ENCODE data around the gene RNF224. TPM values are rescaled to one million over a fixed set of nuclear protein-coding genes. Genes with fewer than 3 reads are reported as not detected.

The RNF224 gene
- polyA plus RNA-seq, 1 donor from 2014 or later = not detected

- H3F3A ChIP-seq (ENCODE audit: insufficient read depth, low read length, poor library complexity, severe bottlenecking) = no peaks in the 10 kb centered on the region
- H2AFZ ChIP-seq (ENCODE audit: low read depth, low read length) = no peak overlapping the region
- no peaks in the 10 kb centered on the region for H3K79me2 ChIP-seq (replicated peaks; ENCODE audit: insufficient read depth, low read length)
- no peaks in the 10 kb centered on the region for H3K9me3 ChIP-seq (ENCODE audit: low read length)
- no peaks in the 10 kb centered on the region for H4K20me1 ChIP-seq (ENCODE audit: insufficient read depth)
- peaks cover 7% of the 10 kb centered on the region for H3K36me3 ChIP-seq (ENCODE audit: insufficient read depth, low read length)
- H3K9ac ChIP-seq (ENCODE audit: low read length) = no peak overlapping the region
- TF ChIP-seq CTCF (IDR thresholded peaks at IDR 0.05; ENCODE audit: poor library complexity, severe bottlenecking) (no peak), EP300 (conservative IDR thresholded peaks at IDR 0.05; ENCODE audit: poor library complexity, severe bottlenecking) (no peak), MXI1 (conservative IDR thresholded peaks at IDR 0.05; ENCODE audit: poor library complexity, severe bottlenecking) (no peak), REST (IDR thresholded peaks at IDR 0.05; ENCODE audit: borderline replicate concordance) (no peak), RAD21 (conservative IDR thresholded peaks at IDR 0.05) (no peak), POLR2AphosphoS5 (IDR thresholded peaks at IDR 0.05) (no peak), EZH2 (IDR thresholded peaks at IDR 0.05; ENCODE audit: borderline replicate concordance, insufficient read depth, low read length, poor library complexity, severe bottlenecking) (no peak), SMC3 (conservative IDR thresholded peaks at IDR 0.05; ENCODE audit: poor library complexity) (no peak), TAF1 (IDR thresholded peaks at IDR 0.05; ENCODE audit: low read depth) (no peak)
- no peak overlapping the region for H3K4me3 ChIP-seq (ENCODE audit: low read length)
- H3K4me2 ChIP-seq (ENCODE audit: low read length) = no peak overlapping the region
- H3K27ac ChIP-seq (ENCODE audit: low read length) = no peak overlapping the region
- no peaks in the 10 kb centered on the region for H3K9me2 ChIP-seq (ENCODE audit: insufficient read depth, low read length)
- no peaks in the 10 kb centered on the region for H3K27me3 ChIP-seq (ENCODE audit: insufficient read depth, low read depth, low read length)
Observed at GRCh38 chr9:137267933-137268355, 40.6 kb downstream of the RNF224 start.

GRCh38 chr9:137268538-137269201 is 41.4 kb downstream of the RNF224 start:
- Histone ChIP-seq H3K27ac (ENCODE audit: low read length) (no peak overlapping the region), H3K79me2 (replicated peaks; ENCODE audit: insufficient read depth, low read length) (no peaks in the 10 kb centered on the region), H3K36me3 (ENCODE audit: insufficient read depth, low read length) (peaks cover 7% of the 10 kb centered on the region), H3K4me2 (ENCODE audit: low read length) (no peak overlapping the region), H3F3A (ENCODE audit: insufficient read depth, low read length, poor library complexity, severe bottlenecking) (no peaks in the 10 kb centered on the region), H2AFZ (ENCODE audit: low read depth, low read length) (no peak overlapping the region), H3K9me3 (ENCODE audit: low read length) (no peaks in the 10 kb centered on the region), H3K9ac (ENCODE audit: low read length) (no peak overlapping the region), H3K27me3 (ENCODE audit: insufficient read depth, low read depth, low read length) (no peaks in the 10 kb centered on the region), H4K20me1 (ENCODE audit: insufficient read depth) (no peaks in the 10 kb centered on the region), H3K9me2 (ENCODE audit: insufficient read depth, low read length) (no peaks in the 10 kb centered on the region), H3K4me3 (ENCODE audit: low read length) (no peak overlapping the region)
- no peak for TF ChIP-seq CTCF (IDR thresholded peaks at IDR 0.05; ENCODE audit: poor library complexity, severe bottlenecking)
- no peak for TF ChIP-seq EZH2 (IDR thresholded peaks at IDR 0.05; ENCODE audit: borderline replicate concordance, insufficient read depth, low read length, poor library complexity, severe bottlenecking)
- TF ChIP-seq POLR2AphosphoS5 (IDR thresholded peaks at IDR 0.05) = no peak
- no peak for TF ChIP-seq EP300 (conservative IDR thresholded peaks at IDR 0.05; ENCODE audit: poor library complexity, severe bottlenecking)
- TF ChIP-seq TAF1 (IDR thresholded peaks at IDR 0.05; ENCODE audit: low read depth) = no peak
- no peak for TF ChIP-seq MXI1 (conservative IDR thresholded peaks at IDR 0.05; ENCODE audit: poor library complexity, severe bottlenecking)
- no peak for TF ChIP-seq REST (IDR thresholded peaks at IDR 0.05; ENCODE audit: borderline replicate concordance)
- no peak for TF ChIP-seq SMC3 (conservative IDR thresholded peaks at IDR 0.05; ENCODE audit: poor library complexity)
- no peak for TF ChIP-seq RAD21 (conservative IDR thresholded peaks at IDR 0.05)
